IMR-90 (cell line): ENCODE measurements around the gene PARVB. TPM values are rescaled to one million over a fixed set of nuclear protein-coding genes. Genes with fewer than 3 reads are reported as not detected.

ENCODE experiments used
- ATAC-seq: fragments of 200-7000 bp; cut with Tn5 transposase; 2 replicates; pipeline ENCODE4 v1.9.1; 2020; ENCODE audit warnings: low read depth, mild to moderate bottlenecking, moderate library complexity
- BruUV-seq: library from RNA; stranded (reverse); fragments of 400-500 nt; replicated peaks from 2 replicates; lab custom pipeline; 2021; lab: Mats Ljungman, UMichigan
- CTCF ChIA-PET: fragments of 300-600 bp; formaldehyde crosslinking; extraction: SDS; loops from one replicate; lab custom pipeline; 2021; ENCODE audit warnings: antibody characterized with exemption; lab: Yijun Ruan, JAX
- POLR2A ChIA-PET: fragments of 300-600 bp; sonication (Branson Sonifier 250); formaldehyde crosslinking; loops from one replicate; lab custom pipeline; 2022; ENCODE audit warnings: antibody characterized with exemption; ENCODE audit not compliant: unreplicated experiment; lab: Charles Lee
- DNase-seq: peaks from one replicate; pipeline ENCODE4 v3.0.0; 2013
- H2AFZ ChIP-seq: replicated peaks from 2 replicates; pipeline ENCODE3; 2013; ENCODE audit warnings: low read length, mild to moderate bottlenecking; ENCODE audit not compliant: poor library complexity
- H2AK5ac ChIP-seq: 2 replicates; pipeline ENCODE4 v1.6.1; 2013; ENCODE audit warnings: low read depth, low read length, inconsistent platforms
- H2AK9ac ChIP-seq: replicated peaks from 2 replicates; pipeline ENCODE3; 2013; ENCODE audit warnings: mild to moderate bottlenecking, low read depth, low read length, moderate library complexity; ENCODE audit not compliant: poor library complexity
- H2BK120ac ChIP-seq: 2 replicates; pipeline ENCODE4 v1.6.1; 2013; ENCODE audit warnings: low read depth, low read length, inconsistent platforms
- H2BK15ac ChIP-seq: 3 replicates; pipeline ENCODE4 v1.6.1; 2013; ENCODE audit warnings: low read depth, low read length, inconsistent platforms
- H2BK20ac ChIP-seq: 2 replicates; pipeline ENCODE4 v1.6.1; 2013; ENCODE audit warnings: low read depth, mild to moderate bottlenecking, inconsistent platforms, low read length, moderate library complexity
- H2BK5ac ChIP-seq: 2 replicates; pipeline ENCODE4 v1.6.1; 2013; ENCODE audit warnings: mild to moderate bottlenecking, low read depth, low read length, inconsistent platforms; ENCODE audit not compliant: poor library complexity, severe bottlenecking
- H3K14ac ChIP-seq: replicated peaks from 2 replicates; pipeline ENCODE4 v1.6.1; 2013; ENCODE audit warnings: low read depth, low read length, inconsistent platforms
- H3K18ac ChIP-seq: 2 replicates; pipeline ENCODE4 v1.6.1; 2013; ENCODE audit warnings: low read depth, low read length, control low read depth
- H3K23ac ChIP-seq: 2 replicates; pipeline ENCODE4 v1.6.1; 2013; ENCODE audit warnings: low read depth, low read length, inconsistent platforms
- H3K27ac ChIP-seq: 2 replicates; pipeline ENCODE4 v1.5.1; 2013; ENCODE audit warnings: mild to moderate bottlenecking, control low read depth, low read length; ENCODE audit not compliant: insufficient read depth
- H3K27me3 ChIP-seq: 2 replicates; pipeline ENCODE4 v1.6.1; 2013; ENCODE audit warnings: low read length; ENCODE audit not compliant: control insufficient read depth, insufficient read depth
- H3K36me3 ChIP-seq: 2 replicates; pipeline ENCODE4 v1.6.1; 2013; ENCODE audit warnings: low read length, mixed read lengths; ENCODE audit not compliant: control insufficient read depth, insufficient read depth
- H3K4ac ChIP-seq: 2 replicates; pipeline ENCODE4 v1.6.1; 2013; ENCODE audit warnings: low read depth, low read length, inconsistent platforms
- H3K4me1 ChIP-seq: 2 replicates; pipeline ENCODE4 v1.6.1; 2013; ENCODE audit warnings: low read length, mixed read lengths; ENCODE audit not compliant: control insufficient read depth, insufficient read depth
- H3K4me2 ChIP-seq: 2 replicates; pipeline ENCODE4 v1.6.1; 2013; ENCODE audit warnings: low read depth, mild to moderate bottlenecking, control low read depth, low read length, moderate library complexity
- H3K4me3 ChIP-seq: 2 replicates; pipeline ENCODE4 v1.5.1; 2013; ENCODE audit warnings: low read depth, mild to moderate bottlenecking, control low read depth, low read length, moderate library complexity; ENCODE audit not compliant: insufficient read depth
- H3K56ac ChIP-seq: 2 replicates; pipeline ENCODE4 v1.6.1; 2013; ENCODE audit warnings: low read length, inconsistent platforms; ENCODE audit not compliant: insufficient read depth; ENCODE audit errors: extremely low read depth
- H3K79me1 ChIP-seq, 2 experiments: 2 replicates each; pipeline ENCODE4 v1.6.1; 2013; ENCODE audit warnings: low read length in 2 of 2, inconsistent platforms in 1 of 2, low read depth in 1 of 2
- H3K9ac ChIP-seq: 2 replicates; pipeline ENCODE4 v1.6.1; 2013; ENCODE audit warnings: low read depth, low read length, control low read depth
- H3K9me1 ChIP-seq: 2 replicates; pipeline ENCODE4 v1.6.1; 2013; ENCODE audit warnings: low read length, inconsistent platforms; ENCODE audit not compliant: insufficient read depth
- H3K9me3 ChIP-seq: 2 replicates; pipeline ENCODE4 v1.6.1; 2013; ENCODE audit warnings: low read length; ENCODE audit not compliant: control insufficient read depth, insufficient read depth
- H4K20me1 ChIP-seq: 2 replicates; pipeline ENCODE4 v1.6.1; 2013; ENCODE audit warnings: low read length, inconsistent platforms; ENCODE audit not compliant: insufficient read depth
- H4K5ac ChIP-seq: 2 replicates; pipeline ENCODE4 v1.6.1; 2013; ENCODE audit warnings: mild to moderate bottlenecking, low read depth, low read length, control low read depth
- H4K8ac ChIP-seq, 2 experiments: 2 replicates each; pipeline ENCODE4 v1.6.1; 2013; ENCODE audit warnings: low read depth in 2 of 2, low read length in 2 of 2, control low read depth in 1 of 2, inconsistent platforms in 1 of 2
- H4K91ac ChIP-seq: 2 replicates; pipeline ENCODE4 v1.6.1; 2013; ENCODE audit warnings: low read depth, low read length, inconsistent platforms; ENCODE audit not compliant: insufficient read depth
- BHLHE40 ChIP-seq: fragments of 150-350 bp; IDR thresholded peaks from 2 replicates; pipeline ENCODE4 v1.6.1; 2016; ENCODE audit warnings: mild to moderate bottlenecking, low read depth, low read length
- CEBPB ChIP-seq: IDR thresholded peaks from 2 replicates; pipeline ENCODE4 v1.6.1; 2012; ENCODE audit warnings: low read depth, low read length, improper control_type of control experiment
- CHD1 ChIP-seq: IDR thresholded peaks from 2 replicates; pipeline ENCODE4 v1.6.1; 2012; ENCODE audit warnings: low read depth, low read length, improper control_type of control experiment
- FOS ChIP-seq: fragments of 150-350 bp; IDR thresholded peaks from 2 replicates; pipeline ENCODE4 v1.6.1; 2016; ENCODE audit warnings: low read depth, low read length
- MAFK ChIP-seq: IDR thresholded peaks from 2 replicates; pipeline ENCODE4 v1.6.1; 2012; ENCODE audit warnings: low read depth, low read length, improper control_type of control experiment
- MAZ ChIP-seq: IDR thresholded peaks from 2 replicates; pipeline ENCODE4 v1.6.1; 2012; ENCODE audit warnings: low read depth, mild to moderate bottlenecking, low read length, improper control_type of control experiment, moderate library complexity, borderline replicate concordance
- MXI1 ChIP-seq: IDR thresholded peaks from 2 replicates; pipeline ENCODE4 v1.6.1; 2012; ENCODE audit warnings: low read depth, mild to moderate bottlenecking, low read length, moderate library complexity, borderline replicate concordance
- NFE2L2 ChIP-seq: fragments of 150-350 bp; IDR thresholded peaks from 2 replicates; pipeline ENCODE4 v1.6.1; 2016; ENCODE audit warnings: low read depth, mild to moderate bottlenecking, low read length
- POLR2A ChIP-seq: IDR thresholded peaks from 2 replicates; pipeline ENCODE4 v1.6.1; 2012; ENCODE audit warnings: mild to moderate bottlenecking, low read depth, low read length
- RAD21 ChIP-seq: IDR thresholded peaks from 2 replicates; pipeline ENCODE4 v1.6.1; 2012; ENCODE audit warnings: low read length, improper control_type of control experiment
- RCOR1 ChIP-seq: IDR thresholded peaks from 2 replicates; pipeline ENCODE4 v1.6.1; 2012; ENCODE audit warnings: mild to moderate bottlenecking, low read length, improper control_type of control experiment; ENCODE audit not compliant: insufficient replicate concordance
- RFX5 ChIP-seq: IDR thresholded peaks from 2 replicates; pipeline ENCODE4 v1.8.0; 2012; ENCODE audit warnings: low read depth, mild to moderate bottlenecking, low read length, moderate library complexity
- SMC3 ChIP-seq: fragments of 150-350 bp; IDR thresholded peaks from 2 replicates; pipeline ENCODE4 v1.6.1; 2016; ENCODE audit warnings: low read depth, mild to moderate bottlenecking, antibody characterized with exemption, low read length, moderate library complexity
- WGBS, 2 experiments: methylation state at CpG; one replicate each; pipeline versions ENCODE4 v1.1.5 to v1.1.7; 2013; ENCODE audit warnings: missing lambda C conversion rate in 2 of 2; ENCODE audit not compliant: insufficient read length in 1 of 2; ENCODE audit errors: extremely low coverage in 2 of 2; 5-methylcytosine and 5-hydroxymethylcytosine counted together
- dilution Hi-C: fragments of 300-500 bp; cut with HindIII; formaldehyde crosslinking; loops from one replicate; pipeline ENCODE4 v1.14.3; 2018; ENCODE audit warnings: low sequenced_read_pairs; ENCODE audit not compliant: unreplicated experiment
- in situ Hi-C: fragments of 300-500 bp; cut with MboI; formaldehyde crosslinking; loops from 3 replicates; pipeline ENCODE4 v1.14.3; 2019; ENCODE audit warnings: low sequenced_read_pairs, inconsistent platforms, mixed read lengths
- intact Hi-C: fragments of 100-400 bp; cut with micrococcal nuclease; formaldehyde crosslinking; loops from 2 replicates; pipeline ENCODE4 v1.10.0; 2022
- polyA plus RNA-seq, 3 experiments: library from polyadenylated mRNA; depleted of rRNA; stranded (reverse); fragments of >200 nt; gene quantifications; 2 replicates each; pipeline ENCODE4 v1.2.3, GENCODE V29; 2012; ENCODE audit warnings: low replicate concordance in 1 of 3
- total RNA-seq: library from RNA; depleted of rRNA; stranded (reverse); fragments of >200 nt; gene quantifications from 2 replicates; pipeline ENCODE4 v1.2.3, GENCODE V29; 2012
- TF ChIP-seq, protein P1 (sequence below): fragments of 150-350 bp; IDR thresholded peaks from 2 replicates; pipeline ENCODE4 v1.6.1; 2016; ENCODE audit warnings: low read depth, mild to moderate bottlenecking, low read length, moderate library complexity, borderline replicate concordance
- TF ChIP-seq, protein P2 (sequence below): conservative IDR thresholded peaks from 2 replicates; pipeline ENCODE4 v1.5.1; 2012; ENCODE audit warnings: mild to moderate bottlenecking, low read depth, low read length, improper control_type of control experiment
- TF ChIP-seq, protein P3 (sequence below): fragments of 150-350 bp; IDR thresholded peaks from 2 replicates; pipeline ENCODE4 v1.6.1; 2017; ENCODE audit warnings: mild to moderate bottlenecking, antibody characterized with exemption, low read length, low read depth

PARVB gene
- total and polyA plus RNA-seq, 2 of the 4 experiments (the other 2 are of a cell fraction): 44.3 to 53.9 TPM

GRCh38 chr22:44019846-44020245 lies 4.3 kb upstream of the PARVB start:
- Histone ChIP-seq H4K5ac (no peak overlapping the region), H2BK15ac (no peak overlapping the region), H3K4me1 (peaks cover 17% of the 10 kb centered on the region), H3K4me2 (no peak overlapping the region), H2AK5ac (no peak overlapping the region), H2BK5ac (no peak overlapping the region), H3K27ac (no peak overlapping the region), H4K91ac (no peak overlapping the region), H4K20me1 (0 out of 2 replicates have a peak, but pooled peaks cover 4% of the 10 kb centered on the region), H3K36me3 (no peaks in the 10 kb centered on the region), H3K9ac (no peak overlapping the region), H4K8ac (no peak overlapping the region), H3K4ac (no peak overlapping the region), H3K18ac (no peak overlapping the region), H2BK20ac (no peak overlapping the region), H2AFZ (no peak overlapping the region), H3K4me3 (no peak overlapping the region), H2AK9ac (no peak overlapping the region), H3K56ac (no peak overlapping the region), H2BK120ac (no peak overlapping the region), H3K14ac (no peak overlapping the region), H3K79me1 (peaks cover 11 to 44% of the 10 kb centered on the region in 2 experiments), H3K9me1 (peaks cover 25% of the 10 kb centered on the region), H3K27me3 (no peaks in the 10 kb centered on the region), H3K9me3 (no peaks in the 10 kb centered on the region), H3K23ac (no peak overlapping the region)
- no TSS peak for BruUV-seq
- ATAC-seq (no peak), DNase-seq (no peak)
- ChIA-PET CTCF (no interaction called here), POLR2A (no interaction called here)
- in situ Hi-C loops: no loop called here
- WGBS, 2 experiments: no CpG with 5 or more reads among the region's 5 CpGs
- dilution Hi-C loops: no loop called here
- TF ChIP-seq, protein P1, sequence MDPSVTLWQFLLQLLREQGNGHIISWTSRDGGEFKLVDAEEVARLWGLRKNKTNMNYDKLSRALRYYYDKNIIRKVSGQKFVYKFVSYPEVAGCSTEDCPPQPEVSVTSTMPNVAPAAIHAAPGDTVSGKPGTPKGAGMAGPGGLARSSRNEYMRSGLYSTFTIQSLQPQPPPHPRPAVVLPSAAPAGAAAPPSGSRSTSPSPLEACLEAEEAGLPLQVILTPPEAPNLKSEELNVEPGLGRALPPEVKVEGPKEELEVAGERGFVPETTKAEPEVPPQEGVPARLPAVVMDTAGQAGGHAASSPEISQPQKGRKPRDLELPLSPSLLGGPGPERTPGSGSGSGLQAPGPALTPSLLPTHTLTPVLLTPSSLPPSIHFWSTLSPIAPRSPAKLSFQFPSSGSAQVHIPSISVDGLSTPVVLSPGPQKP: no peak
- TF ChIP-seq, protein P2, sequence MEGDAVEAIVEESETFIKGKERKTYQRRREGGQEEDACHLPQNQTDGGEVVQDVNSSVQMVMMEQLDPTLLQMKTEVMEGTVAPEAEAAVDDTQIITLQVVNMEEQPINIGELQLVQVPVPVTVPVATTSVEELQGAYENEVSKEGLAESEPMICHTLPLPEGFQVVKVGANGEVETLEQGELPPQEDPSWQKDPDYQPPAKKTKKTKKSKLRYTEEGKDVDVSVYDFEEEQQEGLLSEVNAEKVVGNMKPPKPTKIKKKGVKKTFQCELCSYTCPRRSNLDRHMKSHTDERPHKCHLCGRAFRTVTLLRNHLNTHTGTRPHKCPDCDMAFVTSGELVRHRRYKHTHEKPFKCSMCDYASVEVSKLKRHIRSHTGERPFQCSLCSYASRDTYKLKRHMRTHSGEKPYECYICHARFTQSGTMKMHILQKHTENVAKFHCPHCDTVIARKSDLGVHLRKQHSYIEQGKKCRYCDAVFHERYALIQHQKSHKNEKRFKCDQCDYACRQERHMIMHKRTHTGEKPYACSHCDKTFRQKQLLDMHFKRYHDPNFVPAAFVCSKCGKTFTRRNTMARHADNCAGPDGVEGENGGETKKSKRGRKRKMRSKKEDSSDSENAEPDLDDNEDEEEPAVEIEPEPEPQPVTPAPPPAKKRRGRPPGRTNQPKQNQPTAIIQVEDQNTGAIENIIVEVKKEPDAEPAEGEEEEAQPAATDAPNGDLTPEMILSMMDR: no peak
- TF ChIP-seq RFX5 (no peak), MXI1 (no peak), SMC3 (no peak), NFE2L2 (no peak), RCOR1 (no peak), MAZ (no peak), FOS (no peak), CHD1 (no peak), MAFK (no peak), CEBPB (no peak), BHLHE40 (no peak), RAD21 (no peak), POLR2A (no peak)
- TF ChIP-seq, protein P3, sequence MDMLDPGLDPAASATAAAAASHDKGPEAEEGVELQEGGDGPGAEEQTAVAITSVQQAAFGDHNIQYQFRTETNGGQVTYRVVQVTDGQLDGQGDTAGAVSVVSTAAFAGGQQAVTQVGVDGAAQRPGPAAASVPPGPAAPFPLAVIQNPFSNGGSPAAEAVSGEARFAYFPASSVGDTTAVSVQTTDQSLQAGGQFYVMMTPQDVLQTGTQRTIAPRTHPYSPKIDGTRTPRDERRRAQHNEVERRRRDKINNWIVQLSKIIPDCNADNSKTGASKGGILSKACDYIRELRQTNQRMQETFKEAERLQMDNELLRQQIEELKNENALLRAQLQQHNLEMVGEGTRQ: no peak
- intact Hi-C loops: no loop called here
